GM12875 (cell line): Measurements from ENCODE around the gene UTS2R.
"Not testable (repeated sequence)": the region's sequence is repeated elsewhere in the genome, so short reads cannot be mapped to it uniquely, and the experiment has no call there.

Experiments
- H3K4me3 ChIP-seq: one replicate; pipeline ENCODE4 v1.5.1; 2011; ENCODE audit warnings: low read depth, low read length, control low read depth
- CTCF ChIP-seq: IDR thresholded peaks from 2 replicates; pipeline ENCODE4 v1.5.1; 2011; ENCODE audit warnings: low read depth, mild to moderate bottlenecking, control low read depth, inconsistent platforms, low read length, moderate library complexity, borderline replicate concordance; ENCODE audit not compliant: insufficient read depth

The UTS2R gene

GRCh38 chr17:82345151-82345976, 26.2 kb upstream of the UTS2R start:
- H3K4me3 ChIP-seq, result no peak overlapping the region
- TF ChIP-seq CTCF, result no peak

- TF ChIP-seq CTCF, result no peak
- H3K4me3 ChIP-seq, result no peak overlapping the region
These were observed 24.9 kb upstream of the UTS2R start for GRCh38 chr17:82346342-82347300.

DNA sequence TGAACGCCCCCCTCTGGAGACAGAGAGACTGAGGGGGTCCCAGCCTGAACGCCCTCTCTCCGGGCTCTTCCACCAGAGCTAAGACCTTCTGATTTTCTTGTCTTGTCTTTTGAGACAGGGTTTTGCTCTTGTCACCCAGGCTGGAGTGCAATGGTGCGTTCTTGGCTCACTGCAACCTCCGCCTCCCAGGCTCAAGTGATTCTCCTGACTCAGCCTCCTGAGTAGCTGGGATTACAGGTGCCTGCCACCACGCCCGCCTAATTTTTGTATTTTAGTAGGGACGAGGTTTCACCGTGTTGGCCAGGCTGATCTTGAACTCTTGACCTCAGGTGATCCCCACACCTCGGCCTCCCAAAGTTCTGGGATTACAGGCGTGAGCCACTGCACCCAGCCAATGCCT, 23.6 kb upstream of the UTS2R start:
- H3K4me3 ChIP-seq, result not testable (repeated sequence)

DNA sequence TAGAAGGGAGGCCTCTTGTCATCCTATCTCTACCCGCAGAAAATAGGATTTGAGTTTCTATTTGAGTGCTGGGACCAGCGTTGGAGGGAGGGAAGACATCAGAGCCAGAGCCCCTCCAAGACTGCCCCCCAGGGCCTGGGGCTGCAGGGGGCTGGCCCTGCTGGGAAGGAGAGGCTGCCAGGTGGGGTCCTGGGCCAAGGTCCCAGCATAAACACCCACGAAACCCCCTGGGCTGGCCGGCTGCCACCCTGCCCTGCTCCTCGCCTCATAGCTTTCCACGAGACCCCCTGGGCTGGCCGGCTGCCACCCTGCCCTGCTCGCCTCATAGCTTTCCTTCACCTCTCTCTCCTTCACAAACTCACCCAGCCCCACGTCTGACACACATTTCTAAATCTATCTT, 23.1 kb upstream of the UTS2R start:
- H3K4me3 ChIP-seq, result no peak overlapping the region
- TF ChIP-seq CTCF, result no peak

- TF ChIP-seq CTCF, result no peak
- H3K4me3 ChIP-seq, result no peak overlapping the region
These were observed 22.7 kb upstream of the UTS2R start for GRCh38 chr17:82348866-82349265.

- no peak for TF ChIP-seq CTCF
- H3K4me3 ChIP-seq, result no peak overlapping the region
These were observed 22.3 kb upstream of the UTS2R start for GRCh38 chr17:82349287-82349701.

DNA sequence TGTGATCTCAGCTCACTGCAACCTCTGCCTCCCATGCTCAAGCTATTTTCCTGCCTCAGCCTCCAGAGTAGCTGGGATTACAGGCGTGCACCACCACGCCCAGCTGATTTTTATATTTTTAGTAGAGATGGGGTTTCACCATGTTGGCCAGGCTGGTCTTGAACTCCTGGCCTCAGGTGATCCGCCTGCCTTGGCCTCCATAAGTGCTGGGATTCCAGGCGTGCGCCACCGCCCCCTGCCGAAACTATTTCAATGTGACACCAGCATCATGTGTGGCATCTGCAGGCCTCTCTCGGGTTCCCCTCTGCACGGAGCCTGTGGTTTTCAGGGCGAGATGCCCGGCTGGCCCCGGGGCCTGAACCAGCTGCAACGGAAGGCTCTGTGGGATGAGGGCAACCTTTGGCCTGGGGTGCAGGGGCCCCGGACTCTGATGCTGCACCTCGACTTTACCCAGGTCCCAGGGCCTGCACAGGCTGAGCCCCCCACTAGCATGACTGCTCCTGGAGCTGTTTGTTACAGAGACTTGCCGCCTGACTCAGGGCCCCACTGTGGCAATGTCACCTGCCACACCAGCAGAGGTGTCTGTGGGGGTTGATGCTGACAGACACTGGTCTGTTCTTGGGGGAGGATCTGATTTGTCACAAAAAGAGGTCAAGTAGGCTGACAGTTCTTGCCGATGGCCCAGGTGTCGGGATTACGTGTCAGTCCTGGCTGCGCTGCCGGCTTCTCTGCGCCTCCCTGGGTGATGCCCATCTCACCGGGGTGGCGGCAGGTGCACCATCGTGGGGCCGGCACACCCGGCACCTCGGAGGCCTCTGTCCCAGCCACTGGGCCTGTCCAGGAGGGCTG, 21.2 kb upstream of the UTS2R start:
- H3K4me3 ChIP-seq, result no peak overlapping the region
- TF ChIP-seq CTCF, result peak; percentile 37
